Mucosa of rectum (tissue), 2 donors: ENCODE results near the gene ARSG.
A peak's percentile ranks its signal among the peaks of the same experiment; 100 is the strongest.

Source experiments
- H3K27ac ChIP-seq, 2 donors: one replicate each; pipeline ENCODE4 v1.7.0; 2013; ENCODE audit warnings: inconsistent platforms in 2 of 2, low read depth in 2 of 2, low read length in 2 of 2
- H3K27me3 ChIP-seq, 2 donors: one replicate each; pipeline ENCODE4 v1.7.0; 2013; ENCODE audit warnings: low read length in 2 of 2; ENCODE audit not compliant: control insufficient read depth in 2 of 2, insufficient read depth in 2 of 2
- H3K36me3 ChIP-seq, 2 donors: one replicate each; pipeline ENCODE4 v1.7.0; 2013; ENCODE audit warnings: low read length in 2 of 2; ENCODE audit not compliant: control insufficient read depth in 2 of 2, insufficient read depth in 2 of 2
- H3K4me1 ChIP-seq, 2 donors: one replicate each; pipeline ENCODE4 v1.7.0; 2013; ENCODE audit warnings: low read length in 2 of 2, mild to moderate bottlenecking in 1 of 2; ENCODE audit not compliant: control insufficient read depth in 2 of 2, insufficient read depth in 2 of 2
- H3K4me3 ChIP-seq, 2 donors: one replicate each; pipeline ENCODE4 v1.7.0; 2013; ENCODE audit warnings: low read length in 2 of 2
- H3K9ac ChIP-seq, 2 donors: one replicate each; pipeline ENCODE4 v1.7.0; 2013; ENCODE audit warnings: low read length in 2 of 2, low read depth in 1 of 2, mild to moderate bottlenecking in 1 of 2
- H3K9me3 ChIP-seq, 2 donors: one replicate each; pipeline ENCODE4 v1.7.0; 2013; ENCODE audit warnings: low read length in 2 of 2; ENCODE audit not compliant: control insufficient read depth in 2 of 2
- donor health status: healthy.
- donor health status: Normal muscosa, but diverticular disease.

ARSG gene

DNA sequence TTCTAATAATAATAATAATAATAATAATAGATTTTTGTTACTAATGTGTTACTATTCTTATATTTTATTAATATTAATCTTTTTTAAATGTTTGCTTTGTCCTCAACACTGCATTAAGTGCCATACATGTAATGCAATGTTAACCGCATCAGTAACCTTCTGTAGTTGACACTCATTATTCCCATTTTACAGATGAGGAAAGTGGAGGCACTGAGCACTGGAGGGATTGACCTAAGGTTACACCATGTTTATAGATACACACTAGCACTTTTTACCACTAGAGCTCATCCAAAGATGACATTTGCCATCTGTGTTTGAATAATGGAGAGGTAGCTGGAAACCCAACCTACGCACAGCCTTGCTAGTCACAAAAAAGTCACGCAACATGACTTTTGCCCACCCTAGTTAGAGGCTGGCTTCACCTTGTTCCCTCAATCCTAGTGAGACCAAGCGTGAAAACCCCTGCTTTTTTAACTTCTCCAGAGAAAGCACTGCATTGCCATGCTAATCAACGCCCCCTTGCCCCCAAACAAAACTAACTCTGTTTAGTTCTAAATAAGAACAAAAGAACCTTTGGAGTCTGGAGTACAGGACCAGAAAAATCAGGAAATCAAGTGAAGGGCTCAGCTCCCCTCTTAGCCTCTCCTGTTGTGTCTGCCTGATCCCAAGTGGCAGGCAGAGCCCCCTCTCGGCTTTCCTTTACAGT is 2.3 kb downstream of the ARSG start:
- H3K4me1 ChIP-seq, result peaks cover 7 to 13% of the 10 kb centered on the region in 2 donors
- no peak overlapping the region for H3K4me3 ChIP-seq
- H3K27me3 ChIP-seq, result peaks cover 11 to 26% of the 10 kb centered on the region in 2 donors
- no peaks in the 10 kb centered on the region for H3K9me3 ChIP-seq
- no peak overlapping the region for H3K27ac ChIP-seq
- no peak overlapping the region for H3K9ac ChIP-seq
- H3K36me3 ChIP-seq, result no peaks in the 10 kb centered on the region

DNA sequence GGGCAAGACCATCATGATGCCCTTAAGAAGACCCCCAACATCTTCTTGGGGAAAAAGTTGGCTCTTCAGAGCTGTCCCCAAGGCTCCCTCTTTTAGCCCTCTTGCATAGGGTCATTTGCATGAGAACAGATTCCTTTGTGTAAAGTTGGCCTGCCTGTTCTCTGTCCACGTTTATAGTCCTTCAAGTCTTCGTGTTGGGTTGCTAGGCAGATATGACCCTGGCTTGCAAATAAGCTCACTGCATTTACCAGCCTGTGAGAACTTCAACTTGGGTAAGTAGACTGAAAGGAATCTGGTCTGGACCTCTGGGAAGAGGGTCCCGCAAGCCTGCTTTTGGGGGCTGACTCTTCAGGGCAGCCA is 2.9 kb downstream of the ARSG start:
- H3K9me3 ChIP-seq, result no peaks in the 10 kb centered on the region
- peaks cover 11 to 26% of the 10 kb centered on the region in 2 donors for H3K27me3 ChIP-seq
- no peak overlapping the region for H3K27ac ChIP-seq
- peaks cover 7 to 13% of the 10 kb centered on the region in 2 donors for H3K4me1 ChIP-seq
- no peaks in the 10 kb centered on the region for H3K36me3 ChIP-seq
- no peak overlapping the region for H3K4me3 ChIP-seq
- no peak overlapping the region for H3K9ac ChIP-seq

DNA sequence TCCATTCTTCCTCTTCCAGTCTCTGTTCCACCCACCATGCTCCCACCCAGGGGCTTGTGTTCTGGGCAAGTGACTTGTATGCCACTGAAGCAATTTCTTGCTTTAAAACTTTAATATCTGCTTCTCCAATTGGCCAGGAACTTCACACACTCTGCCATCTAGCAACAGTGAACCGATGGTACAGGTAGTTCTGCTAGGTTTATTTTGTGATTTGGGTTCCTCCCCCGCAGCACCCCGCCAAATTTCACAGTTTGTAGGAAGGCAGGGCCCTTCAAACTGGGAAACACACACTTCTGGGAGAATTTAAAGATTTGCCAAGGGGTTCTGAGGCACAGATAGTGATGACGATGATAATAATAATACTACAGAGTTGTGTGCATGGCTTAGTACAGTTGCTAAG is 3.3 kb downstream of the ARSG start:
- Histone ChIP-seq H3K4me1 (peaks cover 7 to 13% of the 10 kb centered on the region in 2 donors), H3K36me3 (no peaks in the 10 kb centered on the region), H3K27me3 (peaks cover 11 to 24% of the 10 kb centered on the region in 2 donors), H3K9ac (no peak overlapping the region), H3K27ac (no peak overlapping the region), H3K4me3 (no peak overlapping the region), H3K9me3 (no peaks in the 10 kb centered on the region)

DNA sequence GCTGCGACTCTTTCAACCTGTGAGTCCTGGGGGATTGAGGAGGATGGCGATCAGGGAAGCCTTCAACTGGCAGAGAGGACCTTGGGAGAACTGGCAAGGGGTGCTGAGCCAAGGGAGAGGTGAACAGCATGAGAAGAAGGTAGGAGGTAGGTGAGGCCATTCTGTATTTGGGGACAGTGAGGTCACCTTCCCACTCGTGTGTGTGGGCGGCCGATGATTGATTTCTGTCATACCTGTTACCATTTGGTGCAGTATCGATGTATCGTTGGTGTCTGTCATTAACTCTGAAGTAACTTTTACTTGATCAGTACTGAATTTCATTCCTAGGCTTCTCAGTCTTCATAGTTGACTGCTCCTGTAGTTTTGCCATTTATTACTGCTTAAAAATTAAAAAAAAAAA is 3.8 kb downstream of the ARSG start:
- Histone ChIP-seq H3K27ac (no peak overlapping the region), H3K4me3 (no peak overlapping the region), H3K36me3 (no peaks in the 10 kb centered on the region), H3K9me3 (no peaks in the 10 kb centered on the region), H3K9ac (no peak overlapping the region), H3K27me3 (peaks cover 11 to 20% of the 10 kb centered on the region in 2 donors), H3K4me1 (peaks cover 7 to 13% of the 10 kb centered on the region in 2 donors)

DNA sequence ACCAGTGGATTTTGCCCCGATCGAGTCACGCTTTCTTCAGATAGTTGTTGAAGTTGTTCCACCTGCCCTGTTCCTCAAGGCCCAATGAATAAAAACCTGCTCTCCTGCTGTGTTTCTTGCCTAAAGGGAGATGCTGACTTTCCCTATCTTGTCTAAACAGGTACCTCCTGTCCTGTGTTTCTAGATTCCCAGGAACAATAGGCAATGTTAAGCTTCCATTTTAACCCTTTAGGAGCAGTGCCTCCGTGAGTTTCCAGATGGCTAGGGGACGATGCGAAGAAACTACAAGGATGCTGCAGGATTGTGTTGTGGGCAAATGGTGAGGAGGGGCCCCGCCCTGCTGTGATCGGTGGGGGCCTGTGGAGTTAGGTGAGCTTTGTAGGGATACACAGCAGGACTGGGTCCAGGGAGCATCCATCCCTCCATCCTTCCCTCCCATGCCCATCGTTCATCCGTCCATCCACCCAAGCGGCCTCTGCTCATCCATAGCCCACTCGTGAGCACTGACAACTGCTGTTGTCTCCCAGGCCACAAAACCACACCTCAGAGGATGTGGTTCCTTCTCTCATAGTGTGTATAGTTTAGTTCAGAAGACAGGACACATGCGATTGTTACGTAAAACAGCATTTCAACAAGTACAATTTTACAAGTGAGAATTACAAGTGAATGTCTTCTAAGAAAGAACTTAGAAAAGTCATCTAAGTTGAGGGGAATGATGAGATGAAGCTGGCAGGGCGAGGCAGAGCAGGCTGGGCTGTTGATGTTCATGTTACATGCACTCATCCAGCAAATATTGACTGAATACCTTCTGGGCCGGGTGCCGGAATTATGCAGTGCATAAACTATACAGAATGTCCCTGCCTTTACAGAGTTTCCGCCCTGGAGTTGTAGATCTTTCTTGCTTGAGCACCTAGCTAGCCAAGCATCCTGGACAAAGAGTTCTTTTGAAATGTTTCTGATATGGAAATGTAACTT is 5.2 kb downstream of the ARSG start:
- Histone ChIP-seq H3K27ac (peak overlapping the region in 1 of 2 donors; percentile 68), H3K9ac (no peak overlapping the region), H3K4me3 (no peak overlapping the region), H3K36me3 (no peaks in the 10 kb centered on the region), H3K9me3 (no peaks in the 10 kb centered on the region), H3K27me3 (peaks cover 11 to 16% of the 10 kb centered on the region in 2 donors), H3K4me1 (peaks cover 6 to 13% of the 10 kb centered on the region in 2 donors)

DNA sequence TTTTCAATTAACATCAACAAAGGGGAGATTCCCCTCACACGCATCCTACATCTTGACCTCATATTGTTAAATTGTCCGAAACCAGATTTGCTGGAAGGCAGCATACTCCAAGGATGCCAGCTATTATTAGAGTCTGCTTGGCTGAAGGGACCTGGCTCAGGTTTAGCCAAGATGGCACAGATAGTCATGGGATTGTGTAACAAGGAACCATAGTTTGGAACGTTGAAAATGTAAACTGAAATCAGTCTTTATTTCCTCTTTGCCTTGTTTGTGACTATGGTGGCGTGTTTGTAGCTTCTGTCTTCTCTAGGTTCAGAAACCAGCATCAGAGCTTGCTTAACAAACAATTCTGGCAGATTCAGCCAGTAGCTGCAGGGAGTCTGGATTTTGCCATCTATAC is 5.9 kb downstream of the ARSG start:
- H3K36me3 ChIP-seq, result no peaks in the 10 kb centered on the region
- peak overlapping the region; percentile 36 to 68 for H3K27ac ChIP-seq
- no peaks in the 10 kb centered on the region for H3K9me3 ChIP-seq
- peaks cover 9 to 16% of the 10 kb centered on the region in 2 donors for H3K27me3 ChIP-seq
- peaks cover 3 to 8% of the 10 kb centered on the region in 2 donors for H3K4me1 ChIP-seq
- H3K4me3 ChIP-seq, result no peak overlapping the region
- no peak overlapping the region for H3K9ac ChIP-seq

DNA sequence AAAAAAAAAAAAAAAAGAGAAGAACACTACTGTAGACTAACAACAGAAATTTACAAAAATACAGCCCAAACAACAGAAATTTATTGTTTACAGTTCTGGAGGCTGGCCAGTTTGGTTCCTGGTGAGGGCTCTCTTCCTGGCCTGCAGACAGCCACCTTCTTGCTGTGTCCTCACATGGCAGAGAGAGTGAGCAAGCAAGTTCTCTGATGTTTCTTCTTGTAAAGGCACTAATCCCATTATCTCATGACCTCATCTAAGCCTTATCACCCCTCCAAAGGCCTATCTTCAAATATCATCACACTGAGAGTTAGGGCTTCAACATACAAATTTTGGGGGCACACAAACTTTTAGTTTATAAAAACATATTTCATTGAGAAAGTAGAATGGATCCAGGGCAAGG is 7.3 kb downstream of the ARSG start:
- peaks cover 2 to 8% of the 10 kb centered on the region in 2 donors for H3K27me3 ChIP-seq
- peaks cover 0 to 4% of the 10 kb centered on the region in 2 donors for H3K4me1 ChIP-seq
- no peak overlapping the region for H3K4me3 ChIP-seq
- H3K27ac ChIP-seq, result no peak overlapping the region
- no peaks in the 10 kb centered on the region for H3K36me3 ChIP-seq
- H3K9me3 ChIP-seq, result no peaks in the 10 kb centered on the region
- H3K9ac ChIP-seq, result no peak overlapping the region

DNA sequence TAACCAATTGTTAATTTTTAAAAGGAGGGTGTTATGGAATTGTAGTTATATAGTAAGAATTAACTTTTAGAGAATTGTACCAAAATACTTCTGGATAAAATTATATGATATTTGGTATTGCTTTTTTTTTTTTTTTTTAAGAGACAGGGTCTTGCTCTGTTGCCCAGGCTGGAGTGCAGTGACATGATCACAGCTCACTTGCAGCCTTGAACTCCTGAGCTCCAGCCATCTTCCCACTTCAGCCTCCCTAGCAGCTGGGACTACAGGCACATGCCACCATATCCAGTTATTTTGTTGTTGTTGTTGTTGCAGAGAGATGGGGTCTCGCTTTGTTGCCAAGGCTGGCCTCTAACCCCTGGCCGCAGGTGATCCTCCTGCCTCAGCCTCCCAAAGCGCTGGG is 8.5 kb downstream of the ARSG start:
- Histone ChIP-seq H3K9ac (no peak overlapping the region), H3K4me1 (peaks cover 0 to 4% of the 10 kb centered on the region in 2 donors), H3K36me3 (no peaks in the 10 kb centered on the region), H3K9me3 (no peaks in the 10 kb centered on the region), H3K4me3 (no peak overlapping the region), H3K27me3 (peaks cover 0 to 4% of the 10 kb centered on the region in 2 donors), H3K27ac (no peak overlapping the region)

DNA sequence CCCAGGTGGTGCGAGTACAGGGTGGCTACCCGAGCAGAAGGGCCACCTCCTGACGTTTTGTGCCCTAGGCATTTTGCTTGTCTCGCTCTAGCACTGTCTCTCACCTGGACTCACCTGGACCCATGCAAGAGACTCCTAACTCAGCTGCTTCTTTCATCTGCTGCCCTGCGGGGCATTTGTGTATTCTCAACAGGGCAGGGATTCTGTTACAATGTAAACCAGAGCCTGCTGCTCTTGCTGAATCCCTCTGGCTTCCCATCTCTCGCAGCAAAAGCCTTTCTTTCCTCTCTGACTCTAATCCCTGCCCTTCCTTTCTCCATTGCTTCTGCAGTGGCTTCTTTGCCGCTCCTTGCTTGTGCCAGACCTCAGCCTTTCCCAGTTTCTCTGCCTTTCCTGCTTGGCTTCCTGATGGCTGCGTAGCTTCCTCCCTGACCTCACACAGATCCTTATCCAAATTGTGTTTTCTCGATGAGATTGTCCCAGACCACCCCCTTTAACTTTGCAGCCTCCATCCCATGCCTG is 10.2 kb downstream of the ARSG start:
- Histone ChIP-seq H3K36me3 (no peaks in the 10 kb centered on the region), H3K4me3 (no peak overlapping the region), H3K9ac (no peak overlapping the region), H3K9me3 (no peaks in the 10 kb centered on the region), H3K4me1 (peaks cover 0 to 4% of the 10 kb centered on the region in 2 donors), H3K27ac (no peak overlapping the region), H3K27me3 (no peaks in the 10 kb centered on the region)

DNA sequence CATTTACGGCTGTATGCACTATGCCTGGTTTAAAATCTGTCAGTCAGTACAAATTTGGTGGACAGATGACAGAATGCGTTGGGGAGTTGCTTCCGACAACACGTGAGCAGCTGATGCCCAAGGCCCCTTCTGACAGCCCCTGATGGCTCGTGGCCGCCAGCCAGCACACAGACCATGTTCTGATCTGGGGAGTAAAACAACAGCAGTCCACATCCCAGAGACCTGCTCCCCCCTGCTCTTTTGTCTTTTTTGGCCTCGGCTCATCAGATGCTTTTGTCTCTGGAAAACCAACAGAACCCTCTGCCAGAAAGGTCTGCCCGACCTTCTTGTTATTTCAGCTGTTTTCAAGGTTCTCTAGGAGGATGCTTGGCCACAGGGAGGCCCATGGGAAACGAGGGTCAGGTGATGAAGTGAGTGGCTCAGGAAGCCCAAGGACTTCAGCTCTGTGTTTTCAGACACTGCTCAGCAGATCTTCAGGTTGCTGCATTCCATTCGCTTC is 10.8 kb downstream of the ARSG start:
- Histone ChIP-seq H3K4me1 (no peaks in the 10 kb centered on the region), H3K36me3 (no peaks in the 10 kb centered on the region), H3K27me3 (no peaks in the 10 kb centered on the region), H3K27ac (no peak overlapping the region), H3K9ac (no peak overlapping the region), H3K9me3 (no peaks in the 10 kb centered on the region), H3K4me3 (no peak overlapping the region)
